MM.1S (cell line): Measurements from ENCODE around the gene EFNA3.

Experiments used
- EZH2 ChIP-seq: fragments of 300-600 bp; sonication (generic); optimal IDR thresholded peaks from 2 replicates; pipeline ENCODE3; 2017; ENCODE audit warnings: low read depth, mild to moderate bottlenecking, antibody characterized with exemption, low read length, mixed read lengths
- EZH2phosphoT487 ChIP-seq: fragments of 300-600 bp; sonication (generic); IDR thresholded peaks from 2 replicates; pipeline ENCODE4 v1.6.1; 2018; ENCODE audit warnings: antibody characterized with exemption, low read length
- TF ChIP-seq, protein P1 (sequence below): fragments of 300-600 bp; sonication (generic); IDR thresholded peaks from 2 replicates; pipeline ENCODE4 v1.5.1; 2016; ENCODE audit warnings: antibody characterized with exemption, low read length, mixed read lengths

GRCh38 chr1:155083865-155084721 is 5.5 kb downstream of the EFNA3 start:
- TF ChIP-seq EZH2 (no peak), EZH2phosphoT487 (no peak)
- TF ChIP-seq, protein P1, sequence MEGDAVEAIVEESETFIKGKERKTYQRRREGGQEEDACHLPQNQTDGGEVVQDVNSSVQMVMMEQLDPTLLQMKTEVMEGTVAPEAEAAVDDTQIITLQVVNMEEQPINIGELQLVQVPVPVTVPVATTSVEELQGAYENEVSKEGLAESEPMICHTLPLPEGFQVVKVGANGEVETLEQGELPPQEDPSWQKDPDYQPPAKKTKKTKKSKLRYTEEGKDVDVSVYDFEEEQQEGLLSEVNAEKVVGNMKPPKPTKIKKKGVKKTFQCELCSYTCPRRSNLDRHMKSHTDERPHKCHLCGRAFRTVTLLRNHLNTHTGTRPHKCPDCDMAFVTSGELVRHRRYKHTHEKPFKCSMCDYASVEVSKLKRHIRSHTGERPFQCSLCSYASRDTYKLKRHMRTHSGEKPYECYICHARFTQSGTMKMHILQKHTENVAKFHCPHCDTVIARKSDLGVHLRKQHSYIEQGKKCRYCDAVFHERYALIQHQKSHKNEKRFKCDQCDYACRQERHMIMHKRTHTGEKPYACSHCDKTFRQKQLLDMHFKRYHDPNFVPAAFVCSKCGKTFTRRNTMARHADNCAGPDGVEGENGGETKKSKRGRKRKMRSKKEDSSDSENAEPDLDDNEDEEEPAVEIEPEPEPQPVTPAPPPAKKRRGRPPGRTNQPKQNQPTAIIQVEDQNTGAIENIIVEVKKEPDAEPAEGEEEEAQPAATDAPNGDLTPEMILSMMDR = peak; percentile 50
